Prostate gland (tissue), 2 donors: ENCODE data around the gene NKX1-2.

Experiments
- POLR2A ChIP-seq: fragments of 450-650 bp; IDR thresholded peaks from one replicate; pipeline ENCODE4 v1.6.1; 2016; ENCODE audit warnings: antibody characterized with exemption, mild to moderate bottlenecking
- POLR2AphosphoS5 ChIP-seq: sonication (generic); formaldehyde crosslinking; IDR thresholded peaks from one replicate; pipeline ENCODE4 v1.6.1; 2017; ENCODE audit warnings: antibody characterized with exemption
- TF ChIP-seq, protein P1 (sequence below), 4 experiments: fragments of 200-600 bp in 2 of 4; fragments of 450-650 bp in 2 of 4; sonication (generic) in 2 of 4; IDR thresholded peaks; 1 replicate in 3 of 4; 2 replicates in 1 of 4; pipeline ENCODE4 v1.5.1; 2016 to 2019; ENCODE audit warnings: antibody characterized with exemption in 4 of 4, mild to moderate bottlenecking in 2 of 4, moderate library complexity in 2 of 4

- TF ChIP-seq, protein P1, sequence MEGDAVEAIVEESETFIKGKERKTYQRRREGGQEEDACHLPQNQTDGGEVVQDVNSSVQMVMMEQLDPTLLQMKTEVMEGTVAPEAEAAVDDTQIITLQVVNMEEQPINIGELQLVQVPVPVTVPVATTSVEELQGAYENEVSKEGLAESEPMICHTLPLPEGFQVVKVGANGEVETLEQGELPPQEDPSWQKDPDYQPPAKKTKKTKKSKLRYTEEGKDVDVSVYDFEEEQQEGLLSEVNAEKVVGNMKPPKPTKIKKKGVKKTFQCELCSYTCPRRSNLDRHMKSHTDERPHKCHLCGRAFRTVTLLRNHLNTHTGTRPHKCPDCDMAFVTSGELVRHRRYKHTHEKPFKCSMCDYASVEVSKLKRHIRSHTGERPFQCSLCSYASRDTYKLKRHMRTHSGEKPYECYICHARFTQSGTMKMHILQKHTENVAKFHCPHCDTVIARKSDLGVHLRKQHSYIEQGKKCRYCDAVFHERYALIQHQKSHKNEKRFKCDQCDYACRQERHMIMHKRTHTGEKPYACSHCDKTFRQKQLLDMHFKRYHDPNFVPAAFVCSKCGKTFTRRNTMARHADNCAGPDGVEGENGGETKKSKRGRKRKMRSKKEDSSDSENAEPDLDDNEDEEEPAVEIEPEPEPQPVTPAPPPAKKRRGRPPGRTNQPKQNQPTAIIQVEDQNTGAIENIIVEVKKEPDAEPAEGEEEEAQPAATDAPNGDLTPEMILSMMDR (IDR thresholded peaks at IDR 0.05) = no peak
- TF ChIP-seq POLR2A (no peak), POLR2AphosphoS5 (no peak)
Observed at GRCh38 chr10:124481717-124482116, 31.9 kb upstream of the NKX1-2 start.
